GM21390 (cell line): ENCODE results near the gene COL25A1.

Experiments
- ATAC-seq: cut with Tn5 transposase; IDR thresholded peaks from one replicate; pipeline ENCODE4 v1.9.1; 2021; ENCODE audit not compliant: unreplicated experiment

COL25A1 gene

GRCh38 chr4:108926781-108927180 lies 375.7 kb downstream of the COL25A1 start:
- ATAC-seq: no peak

DNA sequence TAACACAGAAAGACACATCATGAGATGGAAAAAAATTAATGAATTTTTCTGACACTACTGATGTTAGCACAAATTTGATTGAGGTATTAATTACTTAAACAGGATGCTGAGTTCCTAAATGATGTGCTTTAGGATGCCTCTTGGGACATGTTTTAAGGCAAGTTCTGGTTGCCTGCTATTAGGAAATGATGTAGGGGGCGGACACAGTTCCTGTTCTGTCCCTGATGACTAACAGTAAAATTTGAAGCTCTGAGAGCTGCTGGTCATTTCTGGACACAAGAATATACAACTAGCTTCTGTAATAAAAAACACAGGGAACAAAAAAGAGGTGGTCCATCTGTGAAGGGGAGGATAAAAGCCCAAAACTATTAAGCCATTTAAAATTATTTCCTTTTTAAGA lies 376.4 kb downstream of the COL25A1 start:
- ATAC-seq: no peak

GRCh38 chr4:108922191-108922590 lies 380.3 kb downstream of the COL25A1 start:
- ATAC-seq: no peak

GRCh38 chr4:108920395-108921087 lies 381.9 kb downstream of the COL25A1 start:
- no peak for ATAC-seq

- no peak for ATAC-seq
These were observed 383.1 kb downstream of the COL25A1 start for GRCh38 chr4:108919226-108919893.

DNA sequence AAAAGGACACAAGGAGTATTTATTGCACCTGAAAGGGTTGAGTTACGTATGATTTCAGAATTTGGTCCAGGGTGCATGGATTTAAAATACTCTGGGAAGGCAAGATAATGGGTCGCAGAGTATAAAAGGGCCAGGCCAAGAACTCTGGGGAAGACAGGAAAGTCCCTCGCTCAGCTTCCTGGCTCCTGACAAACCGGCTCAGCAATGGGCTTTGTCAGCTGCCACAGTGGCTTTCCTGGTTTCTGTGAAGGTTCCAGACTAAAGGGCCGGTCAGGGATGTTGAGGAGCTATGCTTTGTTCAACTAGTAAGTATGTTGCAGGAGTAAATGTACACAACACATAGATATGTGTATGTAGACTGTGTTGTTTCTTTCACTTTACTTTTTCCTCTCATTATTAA lies 385.2 kb downstream of the COL25A1 start:
- no peak for ATAC-seq

DNA sequence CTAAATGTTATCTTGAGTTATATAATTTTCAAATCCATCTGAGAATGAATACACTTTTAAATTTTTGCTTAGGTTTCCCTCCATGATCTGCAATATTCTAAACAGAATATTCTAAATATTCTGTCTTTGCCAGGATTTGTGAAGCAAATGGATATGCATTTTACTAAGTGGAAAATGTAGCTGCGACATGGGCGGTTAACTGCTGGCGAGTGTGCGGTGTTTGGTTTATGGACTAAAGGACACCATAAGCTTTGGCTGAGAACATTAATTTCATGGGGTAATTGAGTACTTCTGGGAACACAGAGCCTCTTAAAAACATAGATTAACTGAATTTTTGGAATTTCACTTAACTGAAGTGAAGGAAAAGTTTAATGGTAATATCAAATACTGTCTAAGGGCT lies 385.8 kb downstream of the COL25A1 start:
- no peak for ATAC-seq

GRCh38 chr4:108906866-108907367 lies 395.5 kb downstream of the COL25A1 start:
- no peak for ATAC-seq

DNA sequence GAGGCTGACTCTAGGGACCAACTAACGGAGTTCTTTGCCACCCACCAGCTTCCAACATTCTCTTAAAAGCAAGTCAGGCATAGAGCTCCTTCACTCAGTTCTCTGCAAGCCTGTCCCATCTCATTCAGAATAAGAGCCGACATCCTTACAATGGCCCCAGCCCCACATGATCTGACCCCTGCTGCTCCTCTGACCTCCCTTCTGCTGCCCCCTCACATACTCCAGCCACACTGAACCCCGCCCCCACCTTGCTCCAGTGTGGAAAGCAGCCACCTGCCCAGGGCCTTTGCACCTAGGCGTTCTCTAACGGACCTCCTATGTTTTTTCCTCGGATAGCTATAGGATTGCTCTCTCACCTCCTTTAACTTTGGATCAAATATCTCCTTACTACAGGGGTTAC lies 396.5 kb downstream of the COL25A1 start:
- no peak for ATAC-seq

- ATAC-seq: no peak
These were observed 398.8 kb downstream of the COL25A1 start for GRCh38 chr4:108903464-108904221.

DNA sequence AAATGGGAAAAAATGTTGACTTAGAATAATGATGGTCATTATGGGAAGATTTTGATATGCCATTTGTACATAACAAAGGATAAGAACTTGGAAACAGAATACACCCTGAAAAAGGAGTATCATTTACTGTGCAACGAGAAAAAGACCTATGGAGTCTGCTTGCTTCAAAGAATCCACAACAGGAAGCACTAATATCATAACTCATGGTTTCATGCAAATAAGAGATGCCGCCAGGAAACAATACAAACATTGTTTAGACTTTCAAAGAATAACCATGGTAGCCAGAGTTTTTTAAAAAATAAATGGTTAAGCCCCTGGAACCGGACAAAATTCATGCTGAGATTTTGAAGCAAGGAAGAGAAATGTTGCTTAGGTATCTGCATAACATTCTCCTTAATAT lies 399.7 kb downstream of the COL25A1 start:
- ATAC-seq: no peak

DNA sequence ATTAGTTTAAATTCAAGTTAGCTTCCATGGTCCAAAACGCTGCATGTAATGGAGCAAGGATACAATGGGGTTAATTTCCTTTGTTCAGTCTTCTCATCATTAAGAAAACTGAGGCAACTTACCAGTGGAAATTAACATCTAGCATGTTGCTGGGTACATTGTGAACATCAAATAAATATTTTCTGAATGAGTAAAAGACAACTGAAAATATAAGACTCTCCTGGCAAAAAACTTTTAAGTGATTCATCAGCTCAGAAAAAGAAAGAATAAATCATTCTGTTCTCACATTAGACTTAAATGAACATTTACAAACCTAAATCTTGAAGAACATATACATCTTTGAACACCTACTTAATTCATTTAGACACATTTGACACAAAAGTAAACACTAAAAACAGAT lies 401.2 kb downstream of the COL25A1 start:
- no peak for ATAC-seq

- no peak for ATAC-seq
These were observed 402.4 kb downstream of the COL25A1 start for GRCh38 chr4:108900018-108900580.

- no peak for ATAC-seq
These were observed 409.0 kb downstream of the COL25A1 start for GRCh38 chr4:108893468-108893867.

DNA sequence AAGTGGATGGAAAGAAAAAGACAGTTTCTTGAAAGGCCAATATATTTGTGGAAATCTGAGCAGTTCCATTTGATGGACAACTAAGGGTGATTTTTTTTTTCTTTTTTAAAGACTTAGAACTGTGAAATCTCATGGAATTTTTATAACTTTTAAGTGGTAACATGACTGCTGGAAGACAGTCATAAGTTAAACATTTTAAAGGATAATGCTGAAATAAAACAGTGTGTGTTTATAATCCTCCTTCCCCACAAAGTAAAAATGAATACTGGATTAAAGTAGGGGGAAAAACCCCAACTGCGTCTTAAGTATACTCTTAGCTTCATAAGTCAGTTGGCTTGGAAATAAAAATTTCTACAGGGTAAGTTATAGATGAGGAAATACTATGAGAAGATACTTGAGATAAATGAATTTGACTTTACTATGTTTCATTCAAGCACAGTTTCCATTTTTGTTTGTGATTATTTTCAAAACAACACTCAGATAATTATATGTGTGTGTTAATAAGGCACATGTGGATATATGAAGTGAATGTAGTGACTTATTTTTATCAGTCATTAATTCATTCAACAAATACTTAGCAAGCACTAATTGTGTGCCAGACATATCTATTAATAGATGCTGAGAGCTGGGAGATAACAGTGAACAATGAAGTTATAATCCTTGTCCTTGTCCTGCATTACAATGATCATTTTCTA lies 410.4 kb downstream of the COL25A1 start:
- ATAC-seq: no peak

DNA sequence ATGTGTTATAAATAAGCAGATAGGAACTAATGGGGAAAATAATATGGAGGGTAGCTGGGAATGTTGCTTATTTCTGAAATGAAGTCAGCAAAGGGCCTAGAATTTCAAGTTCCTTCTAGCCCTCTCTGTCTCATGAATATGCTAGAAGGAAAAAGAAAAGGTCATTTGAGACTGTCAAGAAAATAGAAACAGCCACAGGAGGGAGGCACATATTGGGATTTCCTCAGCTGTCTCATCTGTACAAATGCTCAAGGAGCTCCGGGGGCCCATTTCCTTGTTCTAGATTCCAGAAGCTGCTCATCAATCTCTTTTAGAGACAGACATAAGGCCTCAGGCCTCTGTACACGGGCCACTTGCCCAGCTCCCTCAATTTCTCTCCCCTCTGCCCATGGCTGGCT lies 412.0 kb downstream of the COL25A1 start:
- ATAC-seq: no peak

- no peak for ATAC-seq
These were observed 412.6 kb downstream of the COL25A1 start for GRCh38 chr4:108889696-108890483.

GRCh38 chr4:108888769-108889168 lies 413.7 kb downstream of the COL25A1 start:
- no peak for ATAC-seq

DNA sequence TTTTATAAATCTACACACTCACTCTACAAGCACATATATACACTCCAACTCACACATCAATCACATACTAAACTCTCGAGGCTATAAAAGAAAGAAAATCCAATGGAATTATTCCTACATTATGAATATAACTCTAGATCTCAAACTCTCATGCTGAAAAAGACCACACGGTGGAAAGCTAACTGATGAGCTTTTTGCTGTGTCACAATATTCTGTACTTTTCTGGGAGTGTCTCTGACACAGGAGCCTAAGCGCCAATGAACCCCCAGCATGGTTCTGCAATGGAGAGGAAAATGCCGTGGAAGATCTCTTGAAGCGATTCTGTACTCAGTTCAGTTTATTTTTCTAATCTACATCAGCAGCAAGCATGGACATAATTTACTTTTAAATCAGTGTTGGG lies 415.4 kb downstream of the COL25A1 start:
- ATAC-seq: no peak

DNA sequence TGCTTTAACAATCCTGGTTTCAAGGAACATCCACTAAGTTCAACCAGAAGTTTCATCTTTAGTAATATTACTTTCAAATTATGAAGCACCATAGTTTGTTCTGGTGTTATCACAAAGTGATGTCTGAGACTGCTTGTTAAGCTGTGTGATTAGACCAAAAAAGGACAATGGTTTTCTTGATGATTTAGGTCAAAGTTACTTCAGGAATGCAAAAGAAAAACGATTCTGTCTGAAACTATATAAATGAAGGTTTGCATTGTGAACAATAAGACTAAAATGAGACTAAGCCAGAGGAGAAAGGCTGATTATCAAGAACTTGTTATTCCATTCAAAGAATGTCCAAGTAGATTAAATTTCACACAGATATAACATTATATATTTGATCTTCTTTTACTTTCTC lies 417.2 kb downstream of the COL25A1 start:
- ATAC-seq: no peak
